ENCODE measurements around the gene GALNT9.
A peak's percentile ranks its signal among the peaks of the same experiment; 100 is the strongest.
"Not testable (repeated sequence)": the region's sequence is repeated elsewhere in the genome, so short reads cannot be mapped to it uniquely, and the experiment has no call there.

GALNT9 gene

GRCh38 chr12:132329036-132329719, at the start of gene GALNT9:
TSS of gene GALNT9 (minus strand) at chr12:132329589. CDS start at chr12:132329203, 386 bp downstream.
- TF ChIP-seq, protein P1, sequence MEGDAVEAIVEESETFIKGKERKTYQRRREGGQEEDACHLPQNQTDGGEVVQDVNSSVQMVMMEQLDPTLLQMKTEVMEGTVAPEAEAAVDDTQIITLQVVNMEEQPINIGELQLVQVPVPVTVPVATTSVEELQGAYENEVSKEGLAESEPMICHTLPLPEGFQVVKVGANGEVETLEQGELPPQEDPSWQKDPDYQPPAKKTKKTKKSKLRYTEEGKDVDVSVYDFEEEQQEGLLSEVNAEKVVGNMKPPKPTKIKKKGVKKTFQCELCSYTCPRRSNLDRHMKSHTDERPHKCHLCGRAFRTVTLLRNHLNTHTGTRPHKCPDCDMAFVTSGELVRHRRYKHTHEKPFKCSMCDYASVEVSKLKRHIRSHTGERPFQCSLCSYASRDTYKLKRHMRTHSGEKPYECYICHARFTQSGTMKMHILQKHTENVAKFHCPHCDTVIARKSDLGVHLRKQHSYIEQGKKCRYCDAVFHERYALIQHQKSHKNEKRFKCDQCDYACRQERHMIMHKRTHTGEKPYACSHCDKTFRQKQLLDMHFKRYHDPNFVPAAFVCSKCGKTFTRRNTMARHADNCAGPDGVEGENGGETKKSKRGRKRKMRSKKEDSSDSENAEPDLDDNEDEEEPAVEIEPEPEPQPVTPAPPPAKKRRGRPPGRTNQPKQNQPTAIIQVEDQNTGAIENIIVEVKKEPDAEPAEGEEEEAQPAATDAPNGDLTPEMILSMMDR (IDR thresholded peaks at IDR 0.05; ENCODE audit: insufficient read depth, missing control alignments): no peak
- FAIRE-seq (no peak), DNase-seq (ENCODE audit: insufficient read length, low spot score) (no peak)

DNA sequence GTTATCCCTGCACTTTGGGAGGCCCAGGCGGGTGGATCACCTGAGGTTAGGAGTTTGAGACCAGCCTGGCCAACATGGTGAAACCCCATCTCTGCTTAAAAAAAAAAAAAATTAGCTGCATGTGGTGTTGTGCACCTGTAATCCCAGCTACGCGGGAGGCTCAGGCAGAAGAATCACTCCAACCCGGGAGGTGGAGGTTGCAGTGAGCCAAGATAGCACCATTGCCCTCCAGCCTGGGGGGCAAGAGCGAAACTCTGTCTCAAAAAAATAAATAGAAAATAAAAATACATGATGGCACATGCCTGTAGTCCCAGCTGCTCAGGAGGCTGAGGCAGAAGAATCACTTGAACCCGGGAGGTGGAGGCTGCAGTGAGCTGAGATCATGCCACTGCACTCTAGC, 49.7 kb upstream of the GALNT9 start:
- DNase-seq (ENCODE audit: insufficient read length, low spot score); FAIRE-seq: not testable (repeated sequence)

- DNase-seq (ENCODE audit: insufficient read length, low spot score): no peak
- TF ChIP-seq, protein P1 (IDR thresholded peaks at IDR 0.05; ENCODE audit: insufficient read depth, missing control alignments): no peak
- no peak for FAIRE-seq
Measured at GRCh38 chr12:132377147-132377546, 47.8 kb upstream of the GALNT9 start.

- FAIRE-seq (no peak), DNase-seq (ENCODE audit: insufficient read length, low spot score) (no peak)
- TF ChIP-seq, protein P1 (IDR thresholded peaks at IDR 0.05; ENCODE audit: insufficient read depth, missing control alignments): no peak
Measured at GRCh38 chr12:132376464-132376830, 47.1 kb upstream of the GALNT9 start.

- no peak for FAIRE-seq
- TF ChIP-seq, protein P1 (IDR thresholded peaks at IDR 0.05; ENCODE audit: insufficient read depth, missing control alignments): no peak
Measured at GRCh38 chr12:132375747-132376463, 46.5 kb upstream of the GALNT9 start.

GRCh38 chr12:132374612-132375445, 45.4 kb upstream of the GALNT9 start:
- FAIRE-seq (no peak), DNase-seq (ENCODE audit: insufficient read length, low spot score) (no peak)
- TF ChIP-seq, protein P1 (IDR thresholded peaks at IDR 0.05; ENCODE audit: insufficient read depth, missing control alignments): no peak

More at GRCh38 chr12:132375747-132376463, 46.5 kb upstream of the GALNT9 start:
- DNase-seq (ENCODE audit: insufficient read length, low spot score): no peak

DNA sequence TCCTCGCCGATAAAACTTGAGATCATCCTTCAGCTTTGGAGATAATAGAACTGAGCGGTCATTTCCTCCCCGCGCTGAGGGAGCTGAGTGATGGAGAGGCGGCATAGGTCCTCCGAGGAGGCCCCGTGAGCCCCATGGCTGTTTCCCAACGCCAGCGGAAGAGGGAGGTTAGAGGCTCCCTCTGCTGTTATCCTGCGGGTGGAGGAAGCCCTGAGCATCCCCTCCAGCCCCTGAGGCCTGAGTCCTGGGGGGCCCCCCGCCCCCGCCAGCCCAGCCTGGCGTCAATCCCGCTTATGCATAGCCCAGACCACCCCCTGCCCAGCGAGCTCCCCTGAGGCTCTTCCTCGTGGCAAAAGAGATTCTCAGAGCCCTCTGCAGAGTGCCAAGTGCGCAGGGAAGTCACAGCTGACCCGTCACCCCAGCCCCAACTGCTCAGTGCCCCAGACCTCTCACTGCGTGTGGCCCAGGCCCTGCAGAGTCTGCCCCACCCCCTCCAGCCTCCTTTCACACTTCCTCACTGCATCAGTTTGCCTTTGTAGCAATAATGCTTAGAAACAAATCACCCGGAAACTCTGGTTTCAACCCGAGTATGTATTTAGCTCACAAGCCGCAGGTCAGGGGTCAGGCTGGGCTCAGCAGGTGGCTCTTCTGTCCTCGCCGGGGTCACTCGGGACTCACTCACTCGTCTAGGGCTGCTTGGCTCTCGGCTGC, 44.7 kb upstream of the GALNT9 start:
- DNase-seq (ENCODE audit: insufficient read length, low spot score): no peak
- FAIRE-seq: no peak
- TF ChIP-seq, protein P1 (IDR thresholded peaks at IDR 0.05; ENCODE audit: insufficient read depth, missing control alignments): peak; percentile 18
